ENCODE measurements around the gene KLK4. TPM values are rescaled to one million over a fixed set of nuclear protein-coding genes. Genes with fewer than 3 reads are reported as not detected.

KLK4 gene
- total RNA-seq, 1 donor from 2014 or later: not detected

GRCh38 chr19:50880241-50880640 lies 31.0 kb downstream of the KLK4 start:
- Mint-ChIP-seq H3K4me1 (no peaks in the 10 kb centered on the region), H3K9me3 (no peaks in the 10 kb centered on the region), H3K4me3 (no peak overlapping the region), H3K27me3 (peaks cover 12% of the 10 kb centered on the region), H3K27ac (no peak overlapping the region), H3K36me3 (ENCODE audit: low read depth) (no peaks in the 10 kb centered on the region)
- intact Hi-C loops (cut with micrococcal nuclease): no loop called here
- DNase-seq: no peak

- H3K27ac Mint-ChIP-seq: no peak overlapping the region
- intact Hi-C loops (cut with micrococcal nuclease): no loop called here
- peaks cover 10% of the 10 kb centered on the region for H3K27me3 Mint-ChIP-seq
- no peaks in the 10 kb centered on the region for H3K36me3 Mint-ChIP-seq (ENCODE audit: low read depth)
- no peak for DNase-seq
- no peaks in the 10 kb centered on the region for H3K9me3 Mint-ChIP-seq
- no peak overlapping the region for H3K4me3 Mint-ChIP-seq
- H3K4me1 Mint-ChIP-seq: no peaks in the 10 kb centered on the region
Observed at GRCh38 chr19:50878851-50879250, 32.3 kb downstream of the KLK4 start.

GRCh38 chr19:50877338-50877737 lies 33.9 kb downstream of the KLK4 start:
- DNase-seq: no peak
- no peaks in the 10 kb centered on the region for H3K36me3 Mint-ChIP-seq (ENCODE audit: low read depth)
- no peak overlapping the region for H3K4me3 Mint-ChIP-seq
- H3K27me3 Mint-ChIP-seq: peaks cover 10% of the 10 kb centered on the region
- H3K27ac Mint-ChIP-seq: no peak overlapping the region
- no peaks in the 10 kb centered on the region for H3K4me1 Mint-ChIP-seq
- no peaks in the 10 kb centered on the region for H3K9me3 Mint-ChIP-seq
- intact Hi-C loops (cut with micrococcal nuclease): no loop called here

GRCh38 chr19:50876456-50876855 lies 34.7 kb downstream of the KLK4 start:
- Mint-ChIP-seq H3K4me1 (no peaks in the 10 kb centered on the region), H3K36me3 (ENCODE audit: low read depth) (no peaks in the 10 kb centered on the region), H3K9me3 (no peaks in the 10 kb centered on the region), H3K27me3 (peaks cover 11% of the 10 kb centered on the region), H3K4me3 (no peak overlapping the region), H3K27ac (no peak overlapping the region)
- no peak for DNase-seq
- intact Hi-C loops (cut with micrococcal nuclease): no loop called here

- intact Hi-C loops (cut with micrococcal nuclease): no loop called here
- no peak for DNase-seq
- Mint-ChIP-seq H3K27me3 (peaks cover 16% of the 10 kb centered on the region), H3K27ac (no peak overlapping the region), H3K4me1 (no peaks in the 10 kb centered on the region), H3K4me3 (no peak overlapping the region), H3K36me3 (ENCODE audit: low read depth) (no peaks in the 10 kb centered on the region), H3K9me3 (no peaks in the 10 kb centered on the region)
Observed at GRCh38 chr19:50875795-50876422, 35.3 kb downstream of the KLK4 start.

- H3K4me1 Mint-ChIP-seq: no peaks in the 10 kb centered on the region
- H3K9me3 Mint-ChIP-seq: no peaks in the 10 kb centered on the region
- DNase-seq: no peak
- no peak overlapping the region for H3K4me3 Mint-ChIP-seq
- H3K27me3 Mint-ChIP-seq: peaks cover 10% of the 10 kb centered on the region
- no peaks in the 10 kb centered on the region for H3K36me3 Mint-ChIP-seq (ENCODE audit: low read depth)
- intact Hi-C loops (cut with micrococcal nuclease): no loop called here
- no peak overlapping the region for H3K27ac Mint-ChIP-seq
Observed at GRCh38 chr19:50874211-50874610, 37.0 kb downstream of the KLK4 start.

GRCh38 chr19:50873056-50873455 lies 38.1 kb downstream of the KLK4 start, which contains the start of gene KLK2:
Gene KLK2 (plus strand): TSS chr19:50873439. CDS start chr19:50873474, 35 bp downstream.
- H3K4me1 Mint-ChIP-seq: no peaks in the 10 kb centered on the region
- intact Hi-C loops (cut with micrococcal nuclease): no loop called here
- H3K9me3 Mint-ChIP-seq: no peaks in the 10 kb centered on the region
- H3K27ac Mint-ChIP-seq: no peak within 1 kb of the TSS
- no peak for DNase-seq
- H3K4me3 Mint-ChIP-seq: no peak within 1 kb of the TSS
- no peaks in the 10 kb centered on the region for H3K36me3 Mint-ChIP-seq (ENCODE audit: low read depth)
- H3K27me3 Mint-ChIP-seq: peaks cover 12% of the 10 kb centered on the region

- H3K4me1 Mint-ChIP-seq: no peaks in the 10 kb centered on the region
- H3K9me3 Mint-ChIP-seq: no peaks in the 10 kb centered on the region
- intact Hi-C loops (cut with micrococcal nuclease): no loop called here
- H3K4me3 Mint-ChIP-seq: no peak overlapping the region
- H3K27ac Mint-ChIP-seq: no peak overlapping the region
- H3K27me3 Mint-ChIP-seq: peaks cover 22% of the 10 kb centered on the region
- DNase-seq: peak; percentile 59
- H3K36me3 Mint-ChIP-seq (ENCODE audit: low read depth): no peaks in the 10 kb centered on the region
Observed at GRCh38 chr19:50870417-50871089, 40.6 kb downstream of the KLK4 start.

GRCh38 chr19:50869479-50869878 lies 41.7 kb downstream of the KLK4 start:
- no peaks in the 10 kb centered on the region for H3K36me3 Mint-ChIP-seq (ENCODE audit: low read depth)
- H3K27ac Mint-ChIP-seq: no peak overlapping the region
- intact Hi-C loops (cut with micrococcal nuclease): no loop called here

GRCh38 chr19:50861496-50862286 lies 49.5 kb downstream of the KLK4 start:
- no peak for DNase-seq
- Mint-ChIP-seq H3K27me3 (peaks cover 28% of the 10 kb centered on the region), H3K9me3 (peaks cover 5% of the 10 kb centered on the region)

More at GRCh38 chr19:50869479-50869878, 41.7 kb downstream of the KLK4 start:
- no peak for DNase-seq
- no peaks in the 10 kb centered on the region for H3K9me3 Mint-ChIP-seq
- no peak overlapping the region for H3K4me3 Mint-ChIP-seq
- H3K4me1 Mint-ChIP-seq: no peaks in the 10 kb centered on the region
- peaks cover 26% of the 10 kb centered on the region for H3K27me3 Mint-ChIP-seq

GRCh38 chr19:50861010-50861409 lies 50.2 kb downstream of the KLK4 start:
- DNase-seq: no peak
- H3K9me3 Mint-ChIP-seq: peaks cover 5% of the 10 kb centered on the region
- intact Hi-C loops (cut with micrococcal nuclease): no loop called here
- H3K27me3 Mint-ChIP-seq: peaks cover 22% of the 10 kb centered on the region
- H3K4me3 Mint-ChIP-seq: no peak overlapping the region
- no peak overlapping the region for H3K27ac Mint-ChIP-seq
- H3K36me3 Mint-ChIP-seq (ENCODE audit: low read depth): no peaks in the 10 kb centered on the region
- no peaks in the 10 kb centered on the region for H3K4me1 Mint-ChIP-seq

More at GRCh38 chr19:50861496-50862286, 49.5 kb downstream of the KLK4 start:
- intact Hi-C loops (cut with micrococcal nuclease): no loop called here
- no peak overlapping the region for H3K4me3 Mint-ChIP-seq
- no peaks in the 10 kb centered on the region for H3K4me1 Mint-ChIP-seq
- no peaks in the 10 kb centered on the region for H3K36me3 Mint-ChIP-seq (ENCODE audit: low read depth)
- no peak overlapping the region for H3K27ac Mint-ChIP-seq

GRCh38 chr19:50859849-50860248 lies 51.3 kb downstream of the KLK4 start:
- Mint-ChIP-seq H3K4me1 (no peaks in the 10 kb centered on the region), H3K4me3 (no peak overlapping the region), H3K27ac (no peak overlapping the region), H3K36me3 (ENCODE audit: low read depth) (no peaks in the 10 kb centered on the region), H3K9me3 (peaks cover 5% of the 10 kb centered on the region), H3K27me3 (peaks cover 23% of the 10 kb centered on the region)
- no peak for DNase-seq
- intact Hi-C loops (cut with micrococcal nuclease): no loop called here

- DNase-seq: no peak
- H3K36me3 Mint-ChIP-seq (ENCODE audit: low read depth): no peaks in the 10 kb centered on the region
- H3K27ac Mint-ChIP-seq: no peak overlapping the region
- H3K27me3 Mint-ChIP-seq: peaks cover 21% of the 10 kb centered on the region
- intact Hi-C loops (cut with micrococcal nuclease): no loop called here
- H3K4me1 Mint-ChIP-seq: no peaks in the 10 kb centered on the region
- H3K9me3 Mint-ChIP-seq: peaks cover 5% of the 10 kb centered on the region
- H3K4me3 Mint-ChIP-seq: no peak overlapping the region
Observed at GRCh38 chr19:50858886-50859285, 52.3 kb downstream of the KLK4 start.

GRCh38 chr19:50857366-50857765 lies 53.8 kb downstream of the KLK4 start:
- no peaks in the 10 kb centered on the region for H3K4me1 Mint-ChIP-seq
- intact Hi-C loops (cut with micrococcal nuclease): no loop called here
- H3K4me3 Mint-ChIP-seq: no peak overlapping the region
- no peaks in the 10 kb centered on the region for H3K36me3 Mint-ChIP-seq (ENCODE audit: low read depth)
- H3K27me3 Mint-ChIP-seq: peaks cover 17% of the 10 kb centered on the region
- H3K27ac Mint-ChIP-seq: no peak overlapping the region
- peaks cover 5% of the 10 kb centered on the region for H3K9me3 Mint-ChIP-seq
- no peak for DNase-seq

All from activated CD4-positive, alpha-beta T cell treated with anti-CD3 and anti-CD28 coated beads, Interleukin-2, amount 10 ng/mL, durations not matched to agents 24 days and 14 days (primary cell).